ENCODE data around the gene SPTBN2.

DNA sequence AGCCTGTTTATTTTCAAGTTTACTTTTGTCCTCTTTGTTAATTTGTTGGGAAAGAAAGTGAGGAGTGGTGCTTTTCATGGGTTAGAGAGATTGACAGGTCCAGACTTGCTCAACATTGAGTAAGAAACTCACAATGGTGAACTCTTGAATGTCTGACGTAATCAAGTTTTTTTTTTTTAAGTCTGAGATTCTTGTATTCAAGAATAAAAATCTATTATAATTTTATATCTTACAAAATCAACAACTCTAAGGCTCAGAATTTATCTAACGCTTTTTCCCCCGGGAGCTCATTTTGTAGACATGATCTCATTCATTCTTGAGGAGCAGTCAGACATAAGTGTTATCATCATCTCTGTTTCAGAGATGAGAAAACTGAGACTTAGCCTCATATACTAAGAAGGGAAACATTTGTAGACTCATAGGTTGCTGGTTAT, 39.1 kb upstream of the SPTBN2 start:
- TF ChIP-seq EGR1 (IDR thresholded peaks at IDR 0.05) (no peak), FOXM1 (IDR thresholded peaks at IDR 0.05; ENCODE audit: borderline replicate concordance, low read depth) (no peak), TAF1 (IDR thresholded peaks at IDR 0.05; ENCODE audit: low read depth) (no peak), EP300 (IDR thresholded peaks at IDR 0.05; ENCODE audit: borderline replicate concordance) (no peak)
- TF ChIP-seq, protein P1, sequence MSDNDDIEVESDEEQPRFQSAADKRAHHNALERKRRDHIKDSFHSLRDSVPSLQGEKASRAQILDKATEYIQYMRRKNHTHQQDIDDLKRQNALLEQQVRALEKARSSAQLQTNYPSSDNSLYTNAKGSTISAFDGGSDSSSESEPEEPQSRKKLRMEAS (IDR thresholded peaks at IDR 0.05): no peak
- TF ChIP-seq, protein P2, sequence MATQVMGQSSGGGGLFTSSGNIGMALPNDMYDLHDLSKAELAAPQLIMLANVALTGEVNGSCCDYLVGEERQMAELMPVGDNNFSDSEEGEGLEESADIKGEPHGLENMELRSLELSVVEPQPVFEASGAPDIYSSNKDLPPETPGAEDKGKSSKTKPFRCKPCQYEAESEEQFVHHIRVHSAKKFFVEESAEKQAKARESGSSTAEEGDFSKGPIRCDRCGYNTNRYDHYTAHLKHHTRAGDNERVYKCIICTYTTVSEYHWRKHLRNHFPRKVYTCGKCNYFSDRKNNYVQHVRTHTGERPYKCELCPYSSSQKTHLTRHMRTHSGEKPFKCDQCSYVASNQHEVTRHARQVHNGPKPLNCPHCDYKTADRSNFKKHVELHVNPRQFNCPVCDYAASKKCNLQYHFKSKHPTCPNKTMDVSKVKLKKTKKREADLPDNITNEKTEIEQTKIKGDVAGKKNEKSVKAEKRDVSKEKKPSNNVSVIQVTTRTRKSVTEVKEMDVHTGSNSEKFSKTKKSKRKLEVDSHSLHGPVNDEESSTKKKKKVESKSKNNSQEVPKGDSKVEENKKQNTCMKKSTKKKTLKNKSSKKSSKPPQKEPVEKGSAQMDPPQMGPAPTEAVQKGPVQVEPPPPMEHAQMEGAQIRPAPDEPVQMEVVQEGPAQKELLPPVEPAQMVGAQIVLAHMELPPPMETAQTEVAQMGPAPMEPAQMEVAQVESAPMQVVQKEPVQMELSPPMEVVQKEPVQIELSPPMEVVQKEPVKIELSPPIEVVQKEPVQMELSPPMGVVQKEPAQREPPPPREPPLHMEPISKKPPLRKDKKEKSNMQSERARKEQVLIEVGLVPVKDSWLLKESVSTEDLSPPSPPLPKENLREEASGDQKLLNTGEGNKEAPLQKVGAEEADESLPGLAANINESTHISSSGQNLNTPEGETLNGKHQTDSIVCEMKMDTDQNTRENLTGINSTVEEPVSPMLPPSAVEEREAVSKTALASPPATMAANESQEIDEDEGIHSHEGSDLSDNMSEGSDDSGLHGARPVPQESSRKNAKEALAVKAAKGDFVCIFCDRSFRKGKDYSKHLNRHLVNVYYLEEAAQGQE (IDR thresholded peaks at IDR 0.05; ENCODE audit: low read depth): no peak

Data from Ishikawa (cell line).